Immature natural killer cell (primary cell): Measurements from ENCODE around the gene AP3S1. TPM values are rescaled to one million over a fixed set of nuclear protein-coding genes. Genes with fewer than 3 reads are reported as not detected.
"Not testable (repeated sequence)": the region's sequence is repeated elsewhere in the genome, so short reads cannot be mapped to it uniquely, and the experiment has no call there.

Source experiments
- DNase-seq, 3 donors: peaks; one replicate each; pipeline ENCODE4 v3.0.0; 2022; ENCODE audit warnings: mixed read lengths in 1 of 3
- H3K27ac Mint-ChIP-seq, 6 donors: one replicate each; pipeline ENCODE4 v1.8.0; 2020; ENCODE audit warnings: mixed read lengths in 6 of 6, mild to moderate bottlenecking in 5 of 6, inconsistent platforms in 4 of 6, moderate library complexity in 3 of 6
- H3K27me3 Mint-ChIP-seq, 3 donors: one replicate each; pipeline ENCODE4 v1.8.0; 2020 to 2021; ENCODE audit warnings: low read depth in 3 of 3, mild to moderate bottlenecking in 3 of 3, mixed read lengths in 3 of 3, moderate library complexity in 3 of 3, inconsistent platforms in 1 of 3
- H3K36me3 Mint-ChIP-seq, 3 donors: one replicate each; pipeline ENCODE4 v1.8.0; 2020; ENCODE audit warnings: mixed read lengths in 3 of 3, inconsistent platforms in 2 of 3, mild to moderate bottlenecking in 2 of 3
- H3K4me1 Mint-ChIP-seq, 2 donors: one replicate each; pipeline ENCODE4 v1.8.0; 2020; ENCODE audit warnings: inconsistent platforms in 2 of 2, mild to moderate bottlenecking in 2 of 2, mixed read lengths in 2 of 2, moderate library complexity in 1 of 2
- H3K4me3 Mint-ChIP-seq, 5 donors: one replicate each; pipeline ENCODE4 v1.8.0; 2020; ENCODE audit warnings: mild to moderate bottlenecking in 5 of 5, mixed read lengths in 5 of 5, inconsistent platforms in 3 of 5, moderate library complexity in 3 of 5
- H3K9me3 Mint-ChIP-seq, 6 donors: one replicate each; pipeline ENCODE4 v1.8.0; 2020; ENCODE audit warnings: mild to moderate bottlenecking in 6 of 6, mixed read lengths in 6 of 6, inconsistent platforms in 4 of 6, moderate library complexity in 3 of 6
- polyA plus RNA-seq, 3 donors: library from polyadenylated mRNA; unstranded; fragments of 300-500 nt; fragmentation: Illumina TruSeq; gene quantifications; one replicate each; pipeline ENCODE4 v1.2.3, GENCODE V29; 2021

Gene AP3S1
- polyA plus RNA-seq = 10 to 100 TPM; 63.7 to 96.1 (median 71.7) TPM

- H3K4me3 Mint-ChIP-seq = peak within 1 kb of the TSS; percentile 98 to 99 (median 99)
- peak within 1 kb of the TSS; percentile 97 to 100 (median 100) for H3K27ac Mint-ChIP-seq
- no peaks in the 10 kb centered on the region for H3K9me3 Mint-ChIP-seq
- H3K36me3 Mint-ChIP-seq = peaks cover under 1 to 4% (median 4%) of the 10 kb centered on the region in 3 donors
- peak; percentile 91 to 93 (median 91) for DNase-seq
- H3K27me3 Mint-ChIP-seq = peaks cover 5 to 13% (median 12%) of the 10 kb centered on the region in 3 donors
- H3K4me1 Mint-ChIP-seq = peaks cover 52 to 68% of the 10 kb centered on the region in 2 donors
Observed at GRCh38 chr5:115841382-115842088, at the start of gene AP3S1, which contains the start of gene ATG12. Gene AP3S1 (plus strand): TSS chr5:115841935. CDS start chr5:115842038, 103 bp downstream. Gene ATG12 (minus strand): TSS chr5:115841565. CDS start chr5:115841552, 13 bp downstream.

- H3K27me3 Mint-ChIP-seq = peaks cover 0 to 19% (median 1%) of the 10 kb centered on the region in 3 donors
Observed at GRCh38 chr5:115795700-115796099, 46.0 kb upstream of the AP3S1 start.

GRCh38 chr5:115796656-115797055, 45.1 kb upstream of the AP3S1 start:
- no peaks in the 10 kb centered on the region for H3K4me1 Mint-ChIP-seq
- no peaks in the 10 kb centered on the region for H3K9me3 Mint-ChIP-seq

More at GRCh38 chr5:115795700-115796099, 46.0 kb upstream of the AP3S1 start:
- no peak overlapping the region for H3K27ac Mint-ChIP-seq
- H3K36me3 Mint-ChIP-seq = no peaks in the 10 kb centered on the region
- no peaks in the 10 kb centered on the region for H3K4me1 Mint-ChIP-seq
- no peaks in the 10 kb centered on the region for H3K9me3 Mint-ChIP-seq
- no peak overlapping the region for H3K4me3 Mint-ChIP-seq
- no peak for DNase-seq

GRCh38 chr5:115798252-115798651, 43.5 kb upstream of the AP3S1 start:
- no peaks in the 10 kb centered on the region for H3K36me3 Mint-ChIP-seq
- H3K27ac Mint-ChIP-seq = no peak overlapping the region
- no peak for DNase-seq
- H3K4me3 Mint-ChIP-seq = no peak overlapping the region
- H3K9me3 Mint-ChIP-seq = no peaks in the 10 kb centered on the region
- H3K4me1 Mint-ChIP-seq = no peaks in the 10 kb centered on the region
- H3K27me3 Mint-ChIP-seq = peaks cover 0 to 11% (median 0%) of the 10 kb centered on the region in 3 donors

More at GRCh38 chr5:115796656-115797055, 45.1 kb upstream of the AP3S1 start:
- no peak overlapping the region for H3K27ac Mint-ChIP-seq
- H3K4me3 Mint-ChIP-seq = no peak overlapping the region
- peaks cover 0 to 15% (median 0%) of the 10 kb centered on the region in 3 donors for H3K27me3 Mint-ChIP-seq
- H3K36me3 Mint-ChIP-seq = no peaks in the 10 kb centered on the region
- no peak for DNase-seq

GRCh38 chr5:115800108-115800507, 41.6 kb upstream of the AP3S1 start:
- Mint-ChIP-seq H3K27ac (no peak overlapping the region), H3K4me1 (no peaks in the 10 kb centered on the region), H3K36me3 (no peaks in the 10 kb centered on the region), H3K4me3 (no peak overlapping the region), H3K27me3 (peaks cover 0 to 11% (median 0%) of the 10 kb centered on the region in 3 donors), H3K9me3 (no peaks in the 10 kb centered on the region)
- DNase-seq = no peak

- no peak overlapping the region for H3K4me3 Mint-ChIP-seq
- no peak for DNase-seq
- no peaks in the 10 kb centered on the region for H3K4me1 Mint-ChIP-seq
- no peaks in the 10 kb centered on the region for H3K9me3 Mint-ChIP-seq
- H3K27me3 Mint-ChIP-seq = peaks cover under 1 to 9% (median 2%) of the 10 kb centered on the region in 3 donors
- no peaks in the 10 kb centered on the region for H3K36me3 Mint-ChIP-seq
- no peak overlapping the region for H3K27ac Mint-ChIP-seq
Observed at GRCh38 chr5:115801152-115801551, 40.6 kb upstream of the AP3S1 start.

- Mint-ChIP-seq H3K27me3 (peaks cover 2 to 9% (median 4%) of the 10 kb centered on the region in 3 donors), H3K4me3 (no peak overlapping the region), H3K9me3 (no peaks in the 10 kb centered on the region), H3K4me1 (no peaks in the 10 kb centered on the region), H3K36me3 (no peaks in the 10 kb centered on the region), H3K27ac (no peak overlapping the region)
- no peak for DNase-seq
Observed at GRCh38 chr5:115801984-115802383, 39.8 kb upstream of the AP3S1 start.

GRCh38 chr5:115806986-115807653, 34.6 kb upstream of the AP3S1 start:
- H3K4me3 Mint-ChIP-seq = no peak overlapping the region
- H3K27me3 Mint-ChIP-seq = peaks cover 4 to 9% (median 7%) of the 10 kb centered on the region in 3 donors

GRCh38 chr5:115807654-115808052, 34.1 kb upstream of the AP3S1 start:
- H3K27ac Mint-ChIP-seq = no peak overlapping the region
- H3K27me3 Mint-ChIP-seq = peaks cover 7 to 13% (median 8%) of the 10 kb centered on the region in 3 donors
- H3K4me3 Mint-ChIP-seq = no peak overlapping the region
- H3K4me1 Mint-ChIP-seq = no peaks in the 10 kb centered on the region
- no peak for DNase-seq
- no peaks in the 10 kb centered on the region for H3K9me3 Mint-ChIP-seq
- H3K36me3 Mint-ChIP-seq = no peaks in the 10 kb centered on the region

More at GRCh38 chr5:115806986-115807653, 34.6 kb upstream of the AP3S1 start:
- DNase-seq = no peak
- H3K36me3 Mint-ChIP-seq = no peaks in the 10 kb centered on the region
- no peak overlapping the region for H3K27ac Mint-ChIP-seq
- no peaks in the 10 kb centered on the region for H3K4me1 Mint-ChIP-seq
- H3K9me3 Mint-ChIP-seq = no peaks in the 10 kb centered on the region

GRCh38 chr5:115808066-115808465, 33.7 kb upstream of the AP3S1 start:
- not testable (repeated sequence) for H3K9me3 Mint-ChIP-seq, H3K27ac Mint-ChIP-seq, H3K4me3 Mint-ChIP-seq, DNase-seq, H3K36me3 Mint-ChIP-seq, H3K4me1 Mint-ChIP-seq
- peaks cover 7 to 14% (median 11%) of the 10 kb centered on the region in 3 donors for H3K27me3 Mint-ChIP-seq

- no peaks in the 10 kb centered on the region for H3K9me3 Mint-ChIP-seq
- no peak for DNase-seq
- peaks cover 0 to under 1% of the 10 kb centered on the region in 2 donors for H3K4me1 Mint-ChIP-seq
- H3K27ac Mint-ChIP-seq = no peak overlapping the region
- no peak overlapping the region for H3K4me3 Mint-ChIP-seq
- H3K36me3 Mint-ChIP-seq = no peaks in the 10 kb centered on the region
- H3K27me3 Mint-ChIP-seq = peaks cover 15 to 24% (median 22%) of the 10 kb centered on the region in 3 donors
Observed at GRCh38 chr5:115809946-115810345, 31.8 kb upstream of the AP3S1 start.

GRCh38 chr5:115810761-115811160, 31.0 kb upstream of the AP3S1 start:
- Mint-ChIP-seq H3K27ac (no peak overlapping the region), H3K36me3 (no peaks in the 10 kb centered on the region), H3K9me3 (no peaks in the 10 kb centered on the region), H3K27me3 (peaks cover 15 to 30% (median 27%) of the 10 kb centered on the region in 3 donors), H3K4me3 (no peak overlapping the region), H3K4me1 (peaks cover 3 to 7% of the 10 kb centered on the region in 2 donors)
- DNase-seq = no peak

GRCh38 chr5:115811406-115811805, 30.3 kb upstream of the AP3S1 start:
- H3K27me3 Mint-ChIP-seq = peaks cover 15 to 34% (median 31%) of the 10 kb centered on the region in 3 donors
- H3K36me3 Mint-ChIP-seq = no peaks in the 10 kb centered on the region
- no peak overlapping the region for H3K27ac Mint-ChIP-seq
- peaks cover 7% of the 10 kb centered on the region in 2 donors for H3K4me1 Mint-ChIP-seq
- no peaks in the 10 kb centered on the region for H3K9me3 Mint-ChIP-seq
- no peak for DNase-seq
- H3K4me3 Mint-ChIP-seq = no peak overlapping the region

GRCh38 chr5:115812372-115812771, 29.4 kb upstream of the AP3S1 start:
- peaks cover 14 to 37% (median 36%) of the 10 kb centered on the region in 3 donors for H3K27me3 Mint-ChIP-seq
- no peak for DNase-seq
- no peak overlapping the region for H3K27ac Mint-ChIP-seq
- peaks cover 7 to 11% of the 10 kb centered on the region in 2 donors for H3K4me1 Mint-ChIP-seq
- no peaks in the 10 kb centered on the region for H3K9me3 Mint-ChIP-seq
- H3K36me3 Mint-ChIP-seq = no peaks in the 10 kb centered on the region
- no peak overlapping the region for H3K4me3 Mint-ChIP-seq
